ENCODE measurements around the gene EPAS1. TPM values are rescaled to one million over a fixed set of nuclear protein-coding genes. Genes with fewer than 3 reads are reported as not detected.

The EPAS1 gene
- total and polyA plus RNA-seq, 2 of the 8 experiments (the other 6 are each of a cell fraction or from before 2014, with no cell fraction given) = 2.0 to 4.9 TPM

GRCh38 chr2:46298522-46299353 is 1.5 kb downstream of the EPAS1 start (continued):
- TF ChIP-seq SIRT6 (IDR thresholded peaks at IDR 0.05; ENCODE audit: low read length) = no peak
- peak; percentile 48 for TF ChIP-seq MAX (IDR thresholded peaks at IDR 0.05)
- peak; percentile 37 to 46; a peak in 3 of 4 replicates for TF ChIP-seq RAD21 (IDR thresholded peaks at IDR 0.05 in 1 of 2, conservative IDR thresholded peaks at IDR 0.05 in 1 of 2; ENCODE audit: low read depth in 2 of 2, low read length in 2 of 2)
- TF ChIP-seq KDM1A (IDR thresholded peaks at IDR 0.05; ENCODE audit: borderline replicate concordance, low read length) = 0 out of 2 replicates have a peak, but pooled peaks have one; percentile 35
